HEK293 (cell line): ENCODE results near the gene GIT1.

Experiments used
- CTCF ChIP-seq: fragments of 450-650 bp; formaldehyde crosslinking; IDR thresholded peaks from 2 replicates; pipeline ENCODE4 v1.5.1; 2016; ENCODE audit warnings: missing biosample characterization, missing genetic modification characterization
- ZBTB48 ChIP-seq: fragments of 450-650 bp; formaldehyde crosslinking; IDR thresholded peaks from 2 replicates; pipeline ENCODE4 v1.5.1; 2016; ENCODE audit warnings: missing biosample characterization, missing genetic modification characterization
- ZNF280D ChIP-seq: fragments of 450-650 bp; formaldehyde crosslinking; IDR thresholded peaks from 2 replicates; pipeline ENCODE4 v1.5.1; 2016; ENCODE audit warnings: missing biosample characterization, missing genetic modification characterization
- ZNF513 ChIP-seq: fragments of 450-650 bp; IDR thresholded peaks from 2 replicates; pipeline ENCODE4 v1.5.1; 2018; ENCODE audit warnings: missing biosample characterization, missing genetic modification characterization
- ZNF561 ChIP-seq: fragments of 450-650 bp; IDR thresholded peaks from 2 replicates; pipeline ENCODE4 v1.5.1; 2018; ENCODE audit warnings: missing biosample characterization, missing genetic modification characterization, borderline replicate concordance
- ZNF571 ChIP-seq: fragments of 450-650 bp; formaldehyde crosslinking; IDR thresholded peaks from 2 replicates; pipeline ENCODE4 v1.5.0; 2017; ENCODE audit warnings: missing biosample characterization, missing genetic modification characterization
- ZNF629 ChIP-seq: fragments of 450-650 bp; formaldehyde crosslinking; IDR thresholded peaks from 2 replicates; pipeline ENCODE4 v1.5.1; 2017; ENCODE audit warnings: missing biosample characterization, missing genetic modification characterization

- TF ChIP-seq CTCF = no peak
- no peak for TF ChIP-seq ZNF571
- no peak for TF ChIP-seq ZNF561
- no peak for TF ChIP-seq ZNF280D (tag by site-specific recombination)
- no peak for TF ChIP-seq ZNF629 (tag by site-specific recombination)
- no peak for TF ChIP-seq ZNF513
- no peak for TF ChIP-seq ZBTB48 (tag by site-specific recombination)
Observed at GRCh38 chr17:29582254-29582765, 7.1 kb downstream of the GIT1 start.
